ENCODE measurements around the gene TRIM65. TPM values are rescaled to one million over a fixed set of nuclear protein-coding genes. Genes with fewer than 3 reads are reported as not detected.

Gene TRIM65
- polyA plus RNA-seq, 1 experiment = 6.5 TPM

GRCh38 chr17:75876938-75877751 lies 19.6 kb downstream of the TRIM65 start:
- POLR2A ChIA-PET = interaction anchor here (0.6 to 1.3 kb wide), 4 partner anchors 19 to 97 kb away, joined by 4 to 12 read pairs (median 4); partner anchors contain the start of genes TRIM65 and WBP2
- peak; percentile 5; the same call in 1 of the 2 replicates for TF ChIP-seq CTCF (IDR thresholded peaks at IDR 0.05; ENCODE audit: low read depth, low read length)

GRCh38 chr17:75876190-75876937 lies 20.4 kb downstream of the TRIM65 start:
- POLR2A ChIA-PET = interaction anchor here (0.8 to 1.3 kb wide), 3 partner anchors 18 to 21 kb away, joined by 4 to 12 read pairs (median 4); partner anchors contain the start of gene WBP2
- peaks cover 6% of the 10 kb centered on the region for H3K27me3 ChIP-seq (ENCODE audit: control insufficient read depth, insufficient read depth, low read length)
- H3K4me3 ChIP-seq (ENCODE audit: low read depth, low read length) = peak overlapping the region; percentile 73
- no peaks in the 10 kb centered on the region; the same call in 1 of the 2 replicates for H3K9me3 ChIP-seq (ENCODE audit: control insufficient read depth, insufficient read depth, low read length)
- CTCF ChIA-PET = interaction anchor here (1.3 kb wide), 1 partner anchor 21 kb away, joined by 5 read pairs; the partner anchor contains the start of gene WBP2
- peak; percentile 17; the same call in 1 of the 2 replicates for TF ChIP-seq CTCF (IDR thresholded peaks at IDR 0.05; ENCODE audit: low read depth, low read length)
- H3K27ac ChIP-seq (ENCODE audit: low read depth, low read length) = peak overlapping the region; percentile 89
- no peak for DNase-seq (ENCODE audit: low read depth, low spot score)

More at GRCh38 chr17:75876938-75877751, 19.6 kb downstream of the TRIM65 start:
- peak overlapping the region; percentile 73 for H3K4me3 ChIP-seq (ENCODE audit: low read depth, low read length)
- peak; percentile 81 for DNase-seq (ENCODE audit: low read depth, low spot score)
- H3K9me3 ChIP-seq (ENCODE audit: control insufficient read depth, insufficient read depth, low read length) = no peaks in the 10 kb centered on the region; the same call in 1 of the 2 replicates
- peaks cover 6% of the 10 kb centered on the region for H3K27me3 ChIP-seq (ENCODE audit: control insufficient read depth, insufficient read depth, low read length)
- CTCF ChIA-PET = interaction anchor here (0.6 to 1.9 kb wide), 4 partner anchors 7 to 22 kb away, joined by 3 to 6 read pairs (median 4); partner anchors contain the start of gene WBP2
- peak overlapping the region; percentile 89 for H3K27ac ChIP-seq (ENCODE audit: low read depth, low read length)

GRCh38 chr17:75875940-75876189 lies 20.9 kb downstream of the TRIM65 start:
- peaks cover 3% of the 10 kb centered on the region for H3K27me3 ChIP-seq (ENCODE audit: control insufficient read depth, insufficient read depth, low read length)
- DNase-seq (ENCODE audit: low read depth, low spot score) = no peak
- no peaks in the 10 kb centered on the region; the same call in 1 of the 2 replicates for H3K9me3 ChIP-seq (ENCODE audit: control insufficient read depth, insufficient read depth, low read length)
- CTCF ChIA-PET = interaction anchor here (0.6 kb wide), 1 partner anchor 20 kb away, joined by 3 read pairs; no protein-coding TSS in a partner anchor
- H3K27ac ChIP-seq (ENCODE audit: low read depth, low read length) = peak overlapping the region; percentile 89
- H3K4me3 ChIP-seq (ENCODE audit: low read depth, low read length) = no peak overlapping the region
- POLR2A ChIA-PET = interaction anchor here (0.8 kb wide), 1 partner anchor 20 kb away, joined by 4 read pairs; no protein-coding TSS in a partner anchor
- TF ChIP-seq CTCF (IDR thresholded peaks at IDR 0.05; ENCODE audit: low read depth, low read length) = no peak

GRCh38 chr17:75875182-75875939 lies 21.4 kb downstream of the TRIM65 start:
- ChIA-PET CTCF (interaction anchor here (0.6 kb wide), 1 partner anchor 20 kb away, joined by 3 read pairs; no protein-coding TSS in a partner anchor), POLR2A (interaction anchor here (0.8 kb wide), 1 partner anchor 20 kb away, joined by 4 read pairs; no protein-coding TSS in a partner anchor)
- Histone ChIP-seq H3K27me3 (ENCODE audit: control insufficient read depth, insufficient read depth, low read length) (no peaks in the 10 kb centered on the region), H3K27ac (ENCODE audit: low read depth, low read length) (no peak overlapping the region), H3K9me3 (ENCODE audit: control insufficient read depth, insufficient read depth, low read length) (no peaks in the 10 kb centered on the region; the same call in 1 of the 2 replicates), H3K4me3 (ENCODE audit: low read depth, low read length) (no peak overlapping the region)
- no peak for DNase-seq (ENCODE audit: low read depth, low spot score)
- TF ChIP-seq CTCF (IDR thresholded peaks at IDR 0.05; ENCODE audit: low read depth, low read length) = no peak

Measured in AG04450 (cell line).